GM21717 (cell line): ENCODE measurements around the gene GET4.

Experiments used
- ATAC-seq: cut with Tn5 transposase; IDR thresholded peaks from one replicate; pipeline ENCODE4 v1.9.1; 2021; ENCODE audit warnings: mild to moderate bottlenecking, moderate library complexity; ENCODE audit not compliant: unreplicated experiment

GET4 gene

DNA sequence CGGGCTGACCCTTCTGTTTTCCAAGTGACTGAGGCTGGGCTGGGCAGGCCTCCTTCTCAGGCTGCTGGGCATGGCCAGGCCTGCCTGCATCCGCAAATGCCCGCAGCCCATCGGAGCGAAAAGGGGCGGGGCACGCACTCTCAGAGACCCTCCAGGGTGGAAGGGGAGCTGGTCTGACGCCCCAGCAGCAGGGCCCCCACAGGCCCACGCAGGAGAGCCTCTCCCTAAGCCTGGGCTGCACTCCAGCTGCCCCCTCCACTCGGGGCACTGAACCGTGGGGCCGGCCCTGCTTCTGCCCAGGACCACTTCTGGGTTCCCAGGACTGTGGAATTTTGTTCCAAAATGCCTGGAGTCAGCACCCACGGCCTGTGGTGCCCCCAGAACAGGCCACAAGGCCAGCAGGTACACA lies 68.8 kb downstream of the GET4 start:
- no peak for ATAC-seq

DNA sequence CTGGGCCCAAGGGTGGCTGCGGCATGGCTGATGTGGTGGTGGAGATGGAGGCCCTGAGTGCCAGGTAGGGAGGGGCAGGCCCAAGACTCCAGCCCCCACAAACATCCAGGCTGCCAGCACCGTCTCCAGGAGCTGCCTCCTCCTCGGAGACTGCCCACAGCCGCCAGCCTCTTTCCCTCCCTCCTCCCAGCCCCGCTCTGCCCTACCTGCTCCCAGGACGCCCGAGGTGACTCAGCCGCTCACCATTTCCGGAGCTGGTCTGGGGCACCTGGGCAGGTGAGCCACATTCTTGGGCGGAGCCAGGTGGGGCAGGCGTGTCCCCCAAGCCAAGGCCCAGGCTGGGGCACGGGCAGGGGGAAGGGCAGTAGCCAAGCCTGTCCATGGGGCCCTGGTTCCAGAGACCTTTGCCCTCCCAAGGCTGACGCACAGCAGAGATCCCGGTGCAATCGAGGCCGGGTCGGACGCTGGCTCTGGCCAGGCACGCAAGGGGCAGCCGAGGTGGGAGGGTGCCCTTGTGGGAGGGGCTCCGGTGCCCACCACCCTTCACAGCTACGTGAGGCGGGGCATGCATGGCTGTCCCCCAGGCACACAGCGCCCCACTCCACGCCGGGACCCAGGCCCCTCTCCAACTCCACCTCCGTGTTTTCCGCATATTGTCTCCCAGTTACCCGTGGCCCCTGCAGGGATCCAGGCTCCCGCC lies 69.4 kb downstream of the GET4 start:
- ATAC-seq = no peak
